Ishikawa (cell line): Measurements from ENCODE around the gene FBLN5.

Source experiments
- CEBPB ChIP-seq: IDR thresholded peaks from 2 replicates; pipeline ENCODE4 v1.6.1; 2012
- CREB1 ChIP-seq: IDR thresholded peaks from 2 replicates; pipeline ENCODE4 v1.6.1; 2012; ENCODE audit warnings: low read depth
- EGR1 ChIP-seq: IDR thresholded peaks from 2 replicates; pipeline ENCODE4 v1.6.1; 2012
- EP300 ChIP-seq: IDR thresholded peaks from 2 replicates; pipeline ENCODE4 v1.6.1; 2012; ENCODE audit warnings: borderline replicate concordance
- FOXM1 ChIP-seq: IDR thresholded peaks from 2 replicates; pipeline ENCODE4 v1.6.1; 2012; ENCODE audit warnings: low read depth, borderline replicate concordance
- NFIC ChIP-seq: IDR thresholded peaks from 2 replicates; pipeline ENCODE4 v1.6.1; 2012
- RAD21 ChIP-seq: IDR thresholded peaks from 2 replicates; pipeline ENCODE4 v1.6.1; 2012; ENCODE audit warnings: low read depth
- TAF1 ChIP-seq: IDR thresholded peaks from 2 replicates; pipeline ENCODE4 v1.6.1; 2012; ENCODE audit warnings: low read depth, mild to moderate bottlenecking
- TCF12 ChIP-seq: IDR thresholded peaks from 2 replicates; pipeline ENCODE4 v1.6.1; 2012; ENCODE audit warnings: low read depth
- TEAD4 ChIP-seq: IDR thresholded peaks from 2 replicates; pipeline ENCODE4 v1.6.1; 2012
- YY1 ChIP-seq: IDR thresholded peaks from 2 replicates; pipeline ENCODE4 v1.6.1; 2012; ENCODE audit warnings: low read depth
- ZBTB7A ChIP-seq: IDR thresholded peaks from 2 replicates; pipeline ENCODE4 v1.6.1; 2012; ENCODE audit warnings: low read depth
- TF ChIP-seq, protein P1 (sequence below): IDR thresholded peaks from 2 replicates; pipeline ENCODE4 v1.6.1; 2012
- TF ChIP-seq, protein P2 (sequence below): IDR thresholded peaks from 2 replicates; pipeline ENCODE4 v1.6.1; 2012
- TF ChIP-seq, protein P3 (sequence below): IDR thresholded peaks from 2 replicates; pipeline ENCODE4 v1.6.1; 2012; ENCODE audit warnings: low read depth, mild to moderate bottlenecking

The FBLN5 gene

DNA sequence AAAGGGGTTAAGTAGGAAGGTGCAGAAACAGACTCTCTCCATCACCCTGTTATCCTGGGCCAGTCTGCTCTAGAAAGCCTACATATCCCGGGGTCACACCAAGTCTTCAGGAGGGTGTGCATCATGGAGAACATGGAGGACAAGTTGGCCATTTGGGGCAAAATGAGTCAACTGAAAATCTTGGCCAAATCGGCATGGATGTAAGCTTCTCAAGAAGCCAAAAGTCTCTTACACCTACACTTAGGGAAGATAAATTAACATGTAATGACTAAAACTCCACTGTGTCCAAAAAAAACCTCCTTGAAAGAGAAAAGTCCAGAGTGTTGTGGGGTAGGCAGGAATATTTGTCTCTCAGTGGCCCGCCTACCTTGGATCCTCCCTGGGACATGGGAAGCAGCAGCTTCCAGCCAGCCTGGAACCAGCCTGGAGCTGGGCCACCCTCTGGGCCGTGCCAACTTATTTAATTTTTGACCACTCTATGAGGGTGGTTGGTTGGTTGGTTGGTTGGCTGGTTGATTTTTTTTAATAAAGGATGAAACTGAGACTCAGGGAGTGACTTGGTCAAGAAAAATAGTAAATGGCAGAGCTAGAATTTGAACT lies 62.3 kb downstream of the FBLN5 start:
- TF ChIP-seq RAD21 (no peak), TCF12 (no peak), EP300 (no peak)

DNA sequence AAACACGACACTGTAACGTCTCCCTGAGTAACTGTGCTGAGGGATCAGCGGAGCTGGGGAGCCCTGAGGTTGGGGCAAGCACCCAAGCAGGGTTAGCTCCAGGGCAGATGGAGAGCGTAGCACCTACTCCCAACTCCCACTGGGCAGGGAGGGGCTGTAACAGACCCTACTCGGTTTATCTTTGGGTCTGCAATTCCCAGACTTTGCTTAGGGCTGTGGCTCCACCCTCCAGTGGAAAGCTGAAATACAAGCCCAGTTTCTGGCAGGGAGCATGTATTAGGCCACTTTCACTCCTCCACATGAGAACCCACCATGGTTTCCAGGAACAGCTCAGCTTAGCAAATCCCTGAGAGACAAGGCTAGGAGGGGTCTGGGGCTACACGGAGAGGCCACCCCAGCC lies 62.8 kb downstream of the FBLN5 start:
- no peak for TF ChIP-seq EGR1

DNA sequence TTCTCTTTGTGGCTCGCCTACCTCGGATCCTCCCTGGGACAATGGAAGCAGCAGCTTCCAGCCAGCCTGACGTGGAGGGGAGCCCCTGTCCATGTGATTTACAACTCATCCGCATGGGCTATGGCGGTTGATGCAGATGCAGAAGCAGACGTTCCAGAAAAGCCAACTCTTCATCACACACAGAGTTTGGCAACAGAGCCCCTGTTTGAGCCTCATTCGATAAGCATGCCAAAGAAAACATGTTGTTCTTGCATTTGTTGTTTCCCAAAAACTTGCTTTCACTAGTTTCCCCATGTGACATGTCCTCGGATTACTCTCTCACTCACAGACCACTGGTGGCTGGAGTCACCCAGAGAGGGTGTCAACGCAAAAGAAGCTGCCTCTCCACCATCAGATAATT lies 63.7 kb downstream of the FBLN5 start:
- no peak for TF ChIP-seq CREB1
- TF ChIP-seq, protein P1, sequence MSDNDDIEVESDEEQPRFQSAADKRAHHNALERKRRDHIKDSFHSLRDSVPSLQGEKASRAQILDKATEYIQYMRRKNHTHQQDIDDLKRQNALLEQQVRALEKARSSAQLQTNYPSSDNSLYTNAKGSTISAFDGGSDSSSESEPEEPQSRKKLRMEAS = no peak
- TF ChIP-seq CEBPB = no peak

DNA sequence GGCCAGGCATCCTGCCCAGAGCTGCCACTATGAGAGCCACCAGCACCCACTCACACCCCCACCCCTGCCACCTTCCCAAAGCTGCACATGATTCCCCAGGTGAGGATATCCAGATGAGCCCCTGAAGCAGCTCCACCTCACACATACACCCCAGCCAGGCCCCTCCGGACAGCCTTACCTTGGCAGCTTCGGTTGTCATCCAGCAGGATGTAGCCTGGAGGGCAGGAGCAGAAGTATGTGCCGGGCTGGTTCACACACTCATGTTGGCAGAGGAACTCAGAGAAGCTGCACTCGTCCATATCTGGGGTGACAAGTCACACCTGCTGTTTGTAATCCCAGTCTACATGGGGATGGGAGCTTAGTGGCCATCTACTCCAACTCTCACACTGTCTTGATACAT lies 64.7 kb downstream of the FBLN5 start:
- TF ChIP-seq, protein P1 = no peak
- TF ChIP-seq CREB1 = no peak
- no peak for TF ChIP-seq TEAD4
- no peak for TF ChIP-seq TCF12
- TF ChIP-seq, protein P2, sequence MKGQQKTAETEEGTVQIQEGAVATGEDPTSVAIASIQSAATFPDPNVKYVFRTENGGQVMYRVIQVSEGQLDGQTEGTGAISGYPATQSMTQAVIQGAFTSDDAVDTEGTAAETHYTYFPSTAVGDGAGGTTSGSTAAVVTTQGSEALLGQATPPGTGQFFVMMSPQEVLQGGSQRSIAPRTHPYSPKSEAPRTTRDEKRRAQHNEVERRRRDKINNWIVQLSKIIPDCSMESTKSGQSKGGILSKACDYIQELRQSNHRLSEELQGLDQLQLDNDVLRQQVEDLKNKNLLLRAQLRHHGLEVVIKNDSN = no peak
- TF ChIP-seq EP300 = no peak
- TF ChIP-seq EGR1 = no peak
- TF ChIP-seq YY1 = no peak
- no peak for TF ChIP-seq NFIC
- TF ChIP-seq, protein P3, sequence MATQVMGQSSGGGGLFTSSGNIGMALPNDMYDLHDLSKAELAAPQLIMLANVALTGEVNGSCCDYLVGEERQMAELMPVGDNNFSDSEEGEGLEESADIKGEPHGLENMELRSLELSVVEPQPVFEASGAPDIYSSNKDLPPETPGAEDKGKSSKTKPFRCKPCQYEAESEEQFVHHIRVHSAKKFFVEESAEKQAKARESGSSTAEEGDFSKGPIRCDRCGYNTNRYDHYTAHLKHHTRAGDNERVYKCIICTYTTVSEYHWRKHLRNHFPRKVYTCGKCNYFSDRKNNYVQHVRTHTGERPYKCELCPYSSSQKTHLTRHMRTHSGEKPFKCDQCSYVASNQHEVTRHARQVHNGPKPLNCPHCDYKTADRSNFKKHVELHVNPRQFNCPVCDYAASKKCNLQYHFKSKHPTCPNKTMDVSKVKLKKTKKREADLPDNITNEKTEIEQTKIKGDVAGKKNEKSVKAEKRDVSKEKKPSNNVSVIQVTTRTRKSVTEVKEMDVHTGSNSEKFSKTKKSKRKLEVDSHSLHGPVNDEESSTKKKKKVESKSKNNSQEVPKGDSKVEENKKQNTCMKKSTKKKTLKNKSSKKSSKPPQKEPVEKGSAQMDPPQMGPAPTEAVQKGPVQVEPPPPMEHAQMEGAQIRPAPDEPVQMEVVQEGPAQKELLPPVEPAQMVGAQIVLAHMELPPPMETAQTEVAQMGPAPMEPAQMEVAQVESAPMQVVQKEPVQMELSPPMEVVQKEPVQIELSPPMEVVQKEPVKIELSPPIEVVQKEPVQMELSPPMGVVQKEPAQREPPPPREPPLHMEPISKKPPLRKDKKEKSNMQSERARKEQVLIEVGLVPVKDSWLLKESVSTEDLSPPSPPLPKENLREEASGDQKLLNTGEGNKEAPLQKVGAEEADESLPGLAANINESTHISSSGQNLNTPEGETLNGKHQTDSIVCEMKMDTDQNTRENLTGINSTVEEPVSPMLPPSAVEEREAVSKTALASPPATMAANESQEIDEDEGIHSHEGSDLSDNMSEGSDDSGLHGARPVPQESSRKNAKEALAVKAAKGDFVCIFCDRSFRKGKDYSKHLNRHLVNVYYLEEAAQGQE = no peak
- no peak for TF ChIP-seq FOXM1
- TF ChIP-seq TAF1 = no peak
- TF ChIP-seq RAD21 = no peak
- TF ChIP-seq ZBTB7A = no peak
- TF ChIP-seq CEBPB = no peak

DNA sequence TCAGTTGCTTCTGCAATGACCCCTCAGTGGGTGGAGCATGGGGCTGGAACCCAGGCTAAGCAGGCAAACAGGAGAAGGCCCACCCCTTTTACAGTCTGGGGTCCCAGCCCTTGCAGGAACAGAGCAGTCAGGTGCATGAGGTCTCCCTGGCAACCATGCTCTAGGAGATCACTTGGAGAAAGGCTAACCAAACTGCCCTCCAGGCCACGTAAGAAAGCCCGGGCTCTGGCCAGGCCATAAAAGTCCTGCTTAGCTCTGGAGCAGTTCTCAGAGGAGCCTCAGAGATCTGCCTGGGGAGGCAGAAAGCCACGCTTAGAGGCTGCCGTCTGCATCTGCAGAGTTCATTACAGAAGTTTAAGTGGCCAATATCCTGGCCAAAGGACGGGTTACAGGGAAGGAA lies 65.1 kb downstream of the FBLN5 start:
- TF ChIP-seq TAF1 (no peak), ZBTB7A (no peak), CREB1 (no peak)
- TF ChIP-seq, protein P1 = no peak

DNA sequence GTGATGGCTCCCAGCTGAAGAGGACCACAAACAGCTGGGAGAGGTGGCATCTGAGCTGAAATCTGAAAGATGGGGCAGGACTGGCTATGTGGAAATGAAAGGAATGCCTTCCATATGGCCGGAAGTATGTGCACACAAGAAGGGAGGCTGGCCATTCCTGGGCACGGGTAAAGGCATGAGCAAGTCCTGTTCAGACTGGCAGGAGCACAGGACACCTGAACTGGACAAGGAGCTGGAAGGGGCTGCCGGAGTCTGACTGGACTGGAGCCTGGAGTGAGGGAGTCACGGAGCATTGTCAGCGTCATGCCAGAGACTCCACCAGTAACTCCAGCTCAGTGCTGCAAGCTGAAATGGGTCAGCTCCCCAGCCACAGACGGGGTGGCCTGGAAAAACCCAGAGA lies 68.3 kb downstream of the FBLN5 start:
- no peak for TF ChIP-seq ZBTB7A

DNA sequence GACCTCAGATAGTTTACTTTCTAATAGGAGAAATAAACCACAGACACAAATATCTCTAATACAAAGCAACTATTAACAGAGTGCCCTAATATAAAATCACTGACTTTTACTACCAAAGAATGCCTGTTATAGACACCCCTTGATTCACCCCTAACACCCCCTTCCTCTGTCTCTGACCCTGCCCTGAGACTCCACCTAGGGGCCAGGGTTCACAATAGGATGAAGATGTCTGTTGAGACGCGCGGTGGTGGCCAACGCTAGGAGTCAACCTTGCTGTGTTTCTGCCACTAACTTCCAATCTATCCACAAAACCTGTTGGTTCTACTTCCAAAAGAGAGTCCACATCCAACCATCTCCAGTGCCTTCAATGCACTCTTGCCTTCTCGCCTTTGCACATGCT lies 69.2 kb downstream of the FBLN5 start:
- no peak for TF ChIP-seq CEBPB
- TF ChIP-seq EP300 = no peak
- TF ChIP-seq, protein P1 = no peak
- TF ChIP-seq TCF12 = no peak
- TF ChIP-seq CREB1 = no peak
- no peak for TF ChIP-seq EGR1
- TF ChIP-seq TAF1 = no peak
- TF ChIP-seq, protein P2 = no peak
- no peak for TF ChIP-seq YY1
- TF ChIP-seq, protein P3 = no peak
- no peak for TF ChIP-seq NFIC
- no peak for TF ChIP-seq TEAD4
- no peak for TF ChIP-seq FOXM1
- no peak for TF ChIP-seq RAD21
- TF ChIP-seq ZBTB7A = no peak
